Hematopoietic multipotent progenitor cell treated with erythropoietin and hydrocortisone succinate and interleukin-3 and kit ligand, for 8 days (in vitro differentiated cells): ENCODE data around the gene FABP6.
A peak's percentile ranks its signal among the peaks of the same experiment; 100 is the strongest.

Source experiments
- DNase-seq: peaks from one replicate; pipeline ENCODE4 v3.0.0-alpha.2; 2015

The FABP6 gene

GRCh38 chr5:160263326-160263855 is 34.1 kb downstream of the FABP6 start:
- no peak for DNase-seq

- no peak for DNase-seq
These were observed 36.7 kb downstream of the FABP6 start for GRCh38 chr5:160266044-160266443.

GRCh38 chr5:160266752-160267345 is 37.5 kb downstream of the FABP6 start:
- no peak for DNase-seq

- no peak for DNase-seq
These were observed 38.8 kb downstream of the FABP6 start for GRCh38 chr5:160268121-160268520.

GRCh38 chr5:160269017-160269416 is 39.7 kb downstream of the FABP6 start:
- DNase-seq = peak; percentile 31

- DNase-seq = no peak
These were observed 41.4 kb downstream of the FABP6 start for GRCh38 chr5:160270704-160271103.

GRCh38 chr5:160271396-160271795 is 42.1 kb downstream of the FABP6 start:
- DNase-seq = no peak

- DNase-seq = no peak
These were observed 42.5 kb downstream of the FABP6 start for GRCh38 chr5:160271836-160272235.

GRCh38 chr5:160272264-160272663 is 43.0 kb downstream of the FABP6 start:
- DNase-seq = no peak

- DNase-seq = no peak
These were observed 43.6 kb downstream of the FABP6 start for GRCh38 chr5:160272889-160273288.

GRCh38 chr5:160274483-160274931 is 45.2 kb downstream of the FABP6 start:
- DNase-seq = no peak

GRCh38 chr5:160278343-160278742 is 49.0 kb downstream of the FABP6 start:
- DNase-seq = no peak

GRCh38 chr5:160280384-160281095 is 51.2 kb downstream of the FABP6 start:
- no peak for DNase-seq

- DNase-seq = no peak
These were observed 52.0 kb downstream of the FABP6 start for GRCh38 chr5:160281275-160281674.

GRCh38 chr5:160284291-160284873 is 55.1 kb downstream of the FABP6 start:
- DNase-seq = no peak

- DNase-seq = no peak
These were observed 56.0 kb downstream of the FABP6 start for GRCh38 chr5:160285316-160285715.

GRCh38 chr5:160286947-160287346 is 57.6 kb downstream of the FABP6 start:
- no peak for DNase-seq

- DNase-seq = peak; percentile 11
These were observed 58.2 kb downstream of the FABP6 start for GRCh38 chr5:160287378-160288051.
